AG09309 (cell line): Measurements from ENCODE around the gene RCAN1.
"Not testable (repeated sequence)": the region's sequence is repeated elsewhere in the genome, so short reads cannot be mapped to it uniquely, and the experiment has no call there.

Experiments used
- DNase-seq: peaks from one replicate; pipeline ENCODE4 v3.0.0-alpha.2; 2010; ENCODE audit warnings: low read depth
- H3K4me3 ChIP-seq: 2 replicates; pipeline ENCODE4 v1.5.1; 2011; ENCODE audit warnings: mild to moderate bottlenecking, low read depth, low read length, moderate library complexity; ENCODE audit not compliant: control insufficient read depth
- TF ChIP-seq, protein P1 (sequence below): IDR thresholded peaks from 2 replicates; pipeline ENCODE4 v1.5.1; 2011; ENCODE audit warnings: mild to moderate bottlenecking, low read depth, low read length, inconsistent platforms; ENCODE audit not compliant: insufficient read depth, control insufficient read depth; ENCODE audit errors: missing control alignments

The RCAN1 gene

DNA sequence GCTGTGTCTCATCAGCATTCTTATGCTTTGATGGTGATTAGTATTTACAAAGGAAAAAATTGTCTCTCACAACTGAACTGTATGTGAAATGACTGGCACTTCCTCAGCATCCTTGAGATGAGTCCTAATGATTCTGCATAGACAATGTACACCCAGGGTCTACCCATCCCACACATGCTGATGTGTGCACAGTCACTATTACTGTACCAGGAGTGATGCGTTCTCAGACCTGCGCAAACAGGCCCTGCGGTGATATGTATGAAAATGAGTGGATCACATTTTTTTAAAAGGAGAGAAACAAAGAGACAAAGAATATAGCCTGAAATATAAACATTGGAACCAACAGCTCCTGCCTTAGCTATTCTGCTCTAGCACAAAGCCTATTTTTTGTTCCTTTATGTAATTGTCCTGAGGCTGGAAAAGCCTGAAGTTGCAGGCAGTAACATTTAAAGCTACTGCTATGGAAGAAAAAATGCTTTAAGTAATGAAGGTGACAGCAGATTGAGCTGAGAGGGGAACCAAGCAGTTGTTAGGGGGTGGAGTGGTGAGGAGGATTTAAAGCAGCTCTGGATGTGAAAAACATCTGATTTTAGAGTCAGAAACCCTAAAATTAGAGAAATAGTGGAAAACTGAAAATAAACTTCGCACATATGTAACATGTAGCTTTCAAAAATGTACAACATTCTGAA, 5.5 kb downstream of the RCAN1 start:
- TF ChIP-seq, protein P1, sequence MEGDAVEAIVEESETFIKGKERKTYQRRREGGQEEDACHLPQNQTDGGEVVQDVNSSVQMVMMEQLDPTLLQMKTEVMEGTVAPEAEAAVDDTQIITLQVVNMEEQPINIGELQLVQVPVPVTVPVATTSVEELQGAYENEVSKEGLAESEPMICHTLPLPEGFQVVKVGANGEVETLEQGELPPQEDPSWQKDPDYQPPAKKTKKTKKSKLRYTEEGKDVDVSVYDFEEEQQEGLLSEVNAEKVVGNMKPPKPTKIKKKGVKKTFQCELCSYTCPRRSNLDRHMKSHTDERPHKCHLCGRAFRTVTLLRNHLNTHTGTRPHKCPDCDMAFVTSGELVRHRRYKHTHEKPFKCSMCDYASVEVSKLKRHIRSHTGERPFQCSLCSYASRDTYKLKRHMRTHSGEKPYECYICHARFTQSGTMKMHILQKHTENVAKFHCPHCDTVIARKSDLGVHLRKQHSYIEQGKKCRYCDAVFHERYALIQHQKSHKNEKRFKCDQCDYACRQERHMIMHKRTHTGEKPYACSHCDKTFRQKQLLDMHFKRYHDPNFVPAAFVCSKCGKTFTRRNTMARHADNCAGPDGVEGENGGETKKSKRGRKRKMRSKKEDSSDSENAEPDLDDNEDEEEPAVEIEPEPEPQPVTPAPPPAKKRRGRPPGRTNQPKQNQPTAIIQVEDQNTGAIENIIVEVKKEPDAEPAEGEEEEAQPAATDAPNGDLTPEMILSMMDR = no peak
- no peak overlapping the region for H3K4me3 ChIP-seq
- no peak for DNase-seq

DNA sequence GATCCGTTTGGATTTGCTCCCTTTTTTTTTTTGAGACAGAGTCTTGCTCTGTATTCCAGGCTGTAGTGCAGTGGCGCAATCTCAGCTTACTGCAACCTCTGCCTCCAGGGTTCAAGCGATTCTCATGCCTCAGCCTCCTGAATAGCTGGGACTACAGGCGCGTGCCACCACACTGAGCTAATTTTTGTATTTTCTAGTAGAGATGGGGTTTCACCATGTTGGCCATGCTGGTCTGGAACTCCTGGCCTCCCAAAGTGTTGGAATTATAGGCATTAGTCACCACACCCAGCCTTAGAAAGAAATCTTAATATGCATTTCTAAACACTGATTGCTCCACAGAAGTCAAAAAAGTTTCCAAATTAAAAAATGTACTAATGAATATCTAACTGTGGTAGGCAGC, 7.5 kb downstream of the RCAN1 start:
- not testable (repeated sequence) for DNase-seq, H3K4me3 ChIP-seq

DNA sequence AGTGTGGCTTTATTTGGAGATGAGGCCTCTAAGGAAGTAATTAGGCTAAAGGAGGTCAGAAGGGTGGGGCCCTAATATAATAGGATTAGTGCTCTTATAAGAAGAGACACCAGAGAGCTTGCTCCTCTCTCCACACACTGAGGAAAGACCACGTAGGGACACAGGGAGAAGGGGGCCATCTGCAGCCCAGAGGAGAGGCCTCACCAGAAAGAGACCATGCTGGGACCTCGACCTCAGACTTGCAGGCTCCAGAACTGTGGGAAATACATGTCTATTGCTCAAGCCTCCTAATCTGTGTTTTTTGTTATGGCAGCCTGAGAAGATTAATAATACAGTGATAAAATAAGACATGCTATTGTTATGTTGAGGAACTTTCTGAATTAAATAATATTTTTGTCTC, 8.3 kb downstream of the RCAN1 start:
- TF ChIP-seq, protein P1 = no peak
- DNase-seq = no peak
- H3K4me3 ChIP-seq = no peak overlapping the region

DNA sequence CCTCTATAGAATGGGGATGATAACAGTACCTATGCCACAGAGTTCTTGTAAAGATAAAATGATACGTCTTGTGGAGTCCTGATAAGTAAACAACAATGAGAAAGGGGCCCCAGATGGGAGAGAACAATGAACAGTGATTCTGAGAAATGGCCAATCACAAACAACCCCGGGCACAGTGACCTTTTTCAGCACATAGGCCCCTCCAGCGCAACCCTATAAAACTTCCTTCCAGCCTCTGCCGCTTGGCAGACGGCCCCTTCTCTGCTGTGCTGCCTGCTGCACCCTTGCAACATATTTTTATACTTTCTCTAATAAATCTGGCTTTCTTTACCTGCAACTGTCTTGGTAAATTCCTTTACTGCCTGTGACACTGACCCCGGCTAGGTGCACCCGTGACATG, 8.9 kb downstream of the RCAN1 start:
- DNase-seq = no peak
- no peak overlapping the region for H3K4me3 ChIP-seq
- TF ChIP-seq, protein P1 = no peak

DNA sequence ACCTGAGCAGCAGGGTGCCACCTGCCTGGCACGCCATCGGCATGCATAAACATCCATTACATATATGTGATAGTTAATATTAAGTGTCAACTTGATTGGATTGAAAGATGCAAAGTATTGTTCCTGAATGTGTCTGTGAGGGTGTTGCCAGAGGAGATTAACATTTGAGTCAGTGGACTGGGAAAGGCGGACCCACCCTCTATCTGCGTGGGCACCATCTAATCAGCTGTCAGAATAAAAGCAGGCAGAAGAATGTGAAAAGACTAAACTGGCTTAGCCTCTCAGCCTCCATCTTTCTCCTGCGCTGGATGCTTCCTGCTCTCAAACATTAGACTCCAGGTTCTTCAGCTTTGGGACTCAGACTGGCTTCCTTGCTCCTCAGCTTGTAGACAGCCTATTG, 10.0 kb downstream of the RCAN1 start:
- H3K4me3 ChIP-seq, DNase-seq: not testable (repeated sequence)

DNA sequence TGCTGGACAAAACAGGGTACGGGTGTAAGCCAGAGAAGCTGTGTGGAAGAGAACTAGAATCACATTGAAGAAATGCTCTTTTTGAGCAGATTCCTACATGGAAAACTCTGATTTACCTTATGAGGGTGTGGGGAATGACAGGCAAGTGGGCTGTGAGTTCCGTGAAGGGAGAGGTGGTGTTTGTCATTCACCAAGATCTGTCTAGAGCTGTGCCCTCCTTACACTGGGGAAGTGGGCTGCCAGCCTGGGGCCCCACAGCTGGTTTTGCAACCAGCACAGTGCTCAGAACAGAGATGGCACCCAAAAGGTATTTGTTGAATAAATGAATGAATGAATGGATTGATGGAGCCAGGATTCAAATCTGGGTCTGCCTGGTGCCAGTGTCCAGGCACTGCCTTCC, 10.4 kb downstream of the RCAN1 start:
- TF ChIP-seq, protein P1 = no peak
- no peak for DNase-seq
- H3K4me3 ChIP-seq = no peak overlapping the region

DNA sequence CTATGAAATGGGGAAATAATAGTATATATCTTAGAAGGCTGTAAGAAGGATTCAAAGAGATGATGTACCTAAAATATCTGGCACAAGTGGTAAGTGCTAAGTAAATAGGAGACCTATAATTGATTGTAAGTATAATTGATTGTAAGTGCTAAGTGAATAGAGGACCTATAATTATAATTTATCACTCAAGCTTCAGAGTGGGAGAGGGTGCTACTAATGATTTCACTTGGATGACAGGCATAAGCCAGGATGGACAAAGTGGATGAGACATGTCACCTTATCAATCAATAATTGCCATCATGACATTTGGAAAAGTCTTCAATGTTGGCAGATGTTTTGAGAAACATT, 11.2 kb downstream of the RCAN1 start:
- no peak overlapping the region for H3K4me3 ChIP-seq
- DNase-seq = no peak

More for the DNA sequence above, 11.2 kb downstream of the RCAN1 start:
- TF ChIP-seq, protein P1 = no peak
